Activated T-helper 17 cell treated with anti-CD3 and anti-CD28 coated beads, Interleukin-2, amount 50 U/mL, for 72 hours (primary cell): ENCODE measurements around the gene ITGB1BP1. TPM values are rescaled to one million over a fixed set of nuclear protein-coding genes. Genes with fewer than 3 reads are reported as not detected.
A peak's percentile ranks its signal among the peaks of the same experiment; 100 is the strongest.

ENCODE experiments used
- ATAC-seq: fragments of 150-1000 bp; cut with Tn5 transposase; replicated peaks from 2 replicates; pipeline ENCODE4 v1.10.0; 2021; ENCODE audit warnings: mild to moderate bottlenecking, moderate library complexity
- H3K27ac Mint-ChIP-seq: one replicate; pipeline ENCODE4 v1.8.0; 2022; ENCODE audit warnings: mixed read lengths
- H3K27me3 Mint-ChIP-seq: one replicate; pipeline ENCODE4 v1.8.0; 2022; ENCODE audit warnings: mixed read lengths
- H3K36me3 Mint-ChIP-seq: one replicate; pipeline ENCODE4 v1.8.0; 2022; ENCODE audit warnings: low read depth, mild to moderate bottlenecking, mixed read lengths
- H3K4me1 Mint-ChIP-seq: one replicate; pipeline ENCODE4 v1.8.0; 2022; ENCODE audit warnings: mixed read lengths
- H3K4me3 Mint-ChIP-seq: one replicate; pipeline ENCODE4 v1.8.0; 2022; ENCODE audit warnings: mild to moderate bottlenecking, mixed read lengths
- H3K9me3 Mint-ChIP-seq: one replicate; pipeline ENCODE4 v1.8.0; 2022; ENCODE audit warnings: mixed read lengths
- total RNA-seq, 2 donors: library from RNA; stranded (reverse); gene quantifications; one replicate each; pipeline ENCODE4 v1.2.3, GENCODE V29; 2022

Gene ITGB1BP1
- total RNA-seq, 2 donors from 2014 or later: 109 to 310 TPM

DNA sequence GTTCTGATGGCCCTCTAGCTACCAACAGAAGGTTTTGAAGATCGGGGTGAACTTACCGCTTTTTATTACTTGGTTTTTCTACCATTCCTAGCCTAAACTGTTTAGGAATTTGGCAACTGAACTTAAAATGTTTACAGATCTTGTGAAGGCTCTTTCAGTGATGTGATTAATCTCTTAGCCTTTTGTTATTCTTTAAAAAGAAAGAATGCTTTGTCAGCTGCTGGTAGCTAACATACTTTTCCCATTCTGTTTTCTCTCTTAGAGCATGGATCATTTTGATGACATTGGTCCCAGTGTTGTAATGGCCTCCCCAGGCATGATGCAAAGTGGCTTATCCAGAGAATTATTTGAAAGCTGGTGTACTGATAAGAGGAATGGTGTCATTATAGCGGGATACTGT lies 18.2 kb upstream of the ITGB1BP1 start:
- H3K27me3 Mint-ChIP-seq: no peaks in the 10 kb centered on the region
- no peaks in the 10 kb centered on the region for H3K9me3 Mint-ChIP-seq
- H3K4me3 Mint-ChIP-seq: no peak overlapping the region
- H3K27ac Mint-ChIP-seq: no peak overlapping the region
- no peak for ATAC-seq
- peaks cover 87% of the 10 kb centered on the region for H3K36me3 Mint-ChIP-seq
- H3K4me1 Mint-ChIP-seq: peaks cover 10% of the 10 kb centered on the region

DNA sequence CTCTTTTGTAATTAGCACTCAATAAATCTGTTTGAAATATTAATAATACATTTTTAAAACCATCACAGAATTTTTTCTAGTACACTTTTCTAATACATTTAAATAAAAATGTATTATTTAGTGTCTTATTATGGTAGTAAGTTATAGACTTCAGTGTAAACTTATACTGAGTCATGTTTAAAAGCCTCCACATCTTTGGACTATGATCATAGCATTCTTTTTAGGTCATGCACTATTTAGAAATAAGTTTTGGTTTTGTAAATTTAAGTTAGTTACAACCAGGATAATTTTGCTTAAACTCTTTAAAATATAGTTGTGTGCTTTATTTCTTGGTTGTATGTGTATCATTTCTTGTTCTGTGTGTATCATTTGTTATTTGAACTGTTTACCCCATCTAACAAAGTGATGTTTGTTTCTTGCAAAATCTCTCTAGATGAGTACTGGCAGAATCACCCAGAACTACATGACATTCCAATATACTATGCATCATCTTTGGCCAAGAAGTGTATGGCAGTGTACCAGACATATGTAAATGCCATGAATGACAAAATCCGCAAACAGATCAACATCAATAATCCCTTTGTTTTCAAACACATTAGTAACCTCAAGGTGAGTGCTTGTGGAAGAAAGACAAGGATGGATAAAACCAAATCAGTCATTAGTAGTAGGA lies 16.9 kb upstream of the ITGB1BP1 start:
- no peak overlapping the region for H3K27ac Mint-ChIP-seq
- H3K4me3 Mint-ChIP-seq: no peak overlapping the region
- no peaks in the 10 kb centered on the region for H3K27me3 Mint-ChIP-seq
- H3K36me3 Mint-ChIP-seq: peaks cover 88% of the 10 kb centered on the region
- peaks cover 5% of the 10 kb centered on the region for H3K4me1 Mint-ChIP-seq
- ATAC-seq: no peak
- no peaks in the 10 kb centered on the region for H3K9me3 Mint-ChIP-seq

DNA sequence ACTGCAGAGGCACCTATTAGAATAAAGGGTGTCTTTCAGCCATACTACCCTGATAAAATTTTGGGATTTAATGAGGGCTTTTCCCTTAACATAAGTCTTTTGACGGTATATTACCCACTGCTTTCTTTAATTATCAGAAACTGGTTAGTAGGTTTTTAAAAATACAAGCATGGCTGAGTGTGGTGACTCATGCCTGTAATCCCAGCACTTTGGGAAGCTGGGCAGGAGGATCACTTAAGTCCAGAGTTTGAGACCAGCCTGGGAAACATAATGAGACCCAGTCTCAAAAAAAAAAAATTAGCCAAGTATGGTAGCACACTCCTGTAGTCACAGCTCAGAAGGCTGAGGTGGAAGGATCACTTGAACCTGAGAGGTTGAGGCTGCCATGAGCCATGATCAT lies 16.2 kb upstream of the ITGB1BP1 start:
- Mint-ChIP-seq H3K27me3 (no peaks in the 10 kb centered on the region), H3K9me3 (no peaks in the 10 kb centered on the region), H3K27ac (no peak overlapping the region), H3K4me1 (no peaks in the 10 kb centered on the region), H3K4me3 (no peak overlapping the region), H3K36me3 (peaks cover 88% of the 10 kb centered on the region)
- ATAC-seq: no peak

DNA sequence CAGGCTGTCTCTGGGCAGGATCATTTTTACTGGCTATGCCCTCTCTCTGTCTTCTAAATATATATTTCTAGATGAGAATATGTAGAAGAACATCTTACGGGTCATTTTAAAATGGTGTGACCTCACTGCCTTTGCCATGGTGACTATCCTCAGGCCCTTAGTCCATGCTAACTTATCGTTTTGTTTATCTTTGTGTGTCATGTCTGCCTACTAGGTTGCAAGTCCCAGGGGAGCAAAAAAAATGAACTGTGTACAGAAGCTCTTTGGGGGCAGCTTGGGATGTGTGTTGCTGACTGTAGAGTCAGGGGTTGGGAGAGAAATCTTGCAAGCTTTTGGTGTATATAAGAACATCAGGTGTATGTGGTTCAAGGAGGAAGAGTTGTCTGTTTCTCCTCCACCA lies 11.2 kb upstream of the ITGB1BP1 start:
- H3K4me3 Mint-ChIP-seq: no peak overlapping the region
- H3K27me3 Mint-ChIP-seq: no peaks in the 10 kb centered on the region
- H3K36me3 Mint-ChIP-seq: peaks cover 94% of the 10 kb centered on the region
- H3K4me1 Mint-ChIP-seq: no peaks in the 10 kb centered on the region
- H3K27ac Mint-ChIP-seq: peak overlapping the region; percentile 12
- no peaks in the 10 kb centered on the region for H3K9me3 Mint-ChIP-seq
- ATAC-seq: no peak

DNA sequence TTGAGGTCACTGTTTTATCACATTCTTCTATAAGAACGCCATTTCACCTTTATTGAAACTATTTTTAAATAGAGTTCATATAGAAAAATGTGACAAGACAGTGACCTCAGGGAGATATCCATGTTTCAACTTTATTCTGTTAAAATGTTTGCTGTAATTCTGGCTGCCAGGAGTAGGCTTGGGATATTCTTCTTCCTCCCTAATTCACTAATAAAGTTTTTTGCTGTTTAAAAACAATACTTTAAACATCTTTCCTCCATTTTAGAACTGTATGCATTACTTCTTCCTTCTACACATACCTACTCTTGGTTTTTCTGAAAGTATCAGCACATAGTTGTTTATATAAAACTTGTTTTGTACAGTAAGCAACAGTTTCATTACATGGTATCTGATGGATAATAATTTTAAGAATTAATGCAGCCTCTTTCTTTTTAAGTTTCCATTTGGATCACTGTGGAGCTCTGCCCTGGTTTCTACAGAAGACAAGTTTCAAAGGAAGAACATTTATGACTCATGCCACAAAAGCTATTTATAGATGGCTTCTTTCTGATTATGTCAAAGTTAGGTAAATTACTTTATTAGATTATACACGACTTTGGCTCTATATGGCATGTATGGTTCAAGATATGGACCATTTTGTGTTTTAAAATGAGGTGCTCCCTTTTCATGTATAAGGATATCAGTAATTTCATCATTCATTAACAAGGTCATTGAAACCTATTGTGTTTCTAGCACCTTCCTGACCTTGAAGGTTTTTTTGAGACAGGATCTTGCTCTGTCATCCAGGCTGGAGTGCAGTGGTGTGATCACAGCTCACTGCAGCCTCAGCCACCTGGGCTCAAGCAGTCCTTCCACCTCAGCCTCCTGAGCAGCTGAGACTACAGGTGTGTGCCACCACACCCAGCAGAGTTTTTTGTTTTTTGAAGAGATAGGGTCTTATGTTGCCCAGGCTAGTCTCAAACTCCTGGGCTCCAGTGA lies 7.3 kb upstream of the ITGB1BP1 start:
- H3K4me1 Mint-ChIP-seq: no peaks in the 10 kb centered on the region
- peak overlapping the region; percentile 22 for H3K4me3 Mint-ChIP-seq
- no peaks in the 10 kb centered on the region for H3K27me3 Mint-ChIP-seq
- peak; percentile 76 for ATAC-seq
- no peaks in the 10 kb centered on the region for H3K9me3 Mint-ChIP-seq
- peak overlapping the region; percentile 69 for H3K27ac Mint-ChIP-seq
- H3K36me3 Mint-ChIP-seq: peaks cover 71% of the 10 kb centered on the region

DNA sequence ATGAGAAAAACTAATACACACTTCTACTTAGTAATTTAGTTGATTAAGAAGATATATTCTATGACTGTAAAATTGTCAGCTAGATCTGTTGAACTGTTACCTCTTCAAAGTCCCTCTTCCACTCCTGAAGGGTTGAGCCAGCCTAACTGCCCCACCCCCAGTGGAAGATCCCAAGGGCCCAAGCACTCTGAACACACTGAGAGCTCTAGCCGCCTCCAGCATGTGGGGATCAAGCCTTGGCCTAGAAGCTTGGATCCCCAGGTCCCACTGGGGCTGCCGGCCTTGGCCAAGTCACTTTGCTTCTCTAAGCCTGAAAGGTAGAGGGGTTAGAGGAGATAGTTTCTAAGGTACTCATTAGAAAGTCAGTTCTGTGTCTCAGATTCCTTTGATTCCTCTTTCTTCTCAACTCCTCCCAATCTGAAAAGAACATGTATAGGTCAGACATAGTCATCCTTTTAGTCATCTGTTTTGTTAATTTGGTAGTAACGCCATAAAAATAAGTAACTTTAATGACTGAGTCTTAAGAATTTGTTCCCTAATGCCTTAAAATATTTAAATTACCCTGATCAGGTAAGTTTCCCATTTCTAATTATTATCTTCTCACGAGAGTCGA lies 5.7 kb upstream of the ITGB1BP1 start:
- H3K4me3 Mint-ChIP-seq: no peak overlapping the region
- no peak for ATAC-seq
- H3K27ac Mint-ChIP-seq: no peak overlapping the region
- H3K27me3 Mint-ChIP-seq: no peaks in the 10 kb centered on the region
- no peaks in the 10 kb centered on the region for H3K4me1 Mint-ChIP-seq
- no peaks in the 10 kb centered on the region for H3K9me3 Mint-ChIP-seq
- H3K36me3 Mint-ChIP-seq: peaks cover 59% of the 10 kb centered on the region

DNA sequence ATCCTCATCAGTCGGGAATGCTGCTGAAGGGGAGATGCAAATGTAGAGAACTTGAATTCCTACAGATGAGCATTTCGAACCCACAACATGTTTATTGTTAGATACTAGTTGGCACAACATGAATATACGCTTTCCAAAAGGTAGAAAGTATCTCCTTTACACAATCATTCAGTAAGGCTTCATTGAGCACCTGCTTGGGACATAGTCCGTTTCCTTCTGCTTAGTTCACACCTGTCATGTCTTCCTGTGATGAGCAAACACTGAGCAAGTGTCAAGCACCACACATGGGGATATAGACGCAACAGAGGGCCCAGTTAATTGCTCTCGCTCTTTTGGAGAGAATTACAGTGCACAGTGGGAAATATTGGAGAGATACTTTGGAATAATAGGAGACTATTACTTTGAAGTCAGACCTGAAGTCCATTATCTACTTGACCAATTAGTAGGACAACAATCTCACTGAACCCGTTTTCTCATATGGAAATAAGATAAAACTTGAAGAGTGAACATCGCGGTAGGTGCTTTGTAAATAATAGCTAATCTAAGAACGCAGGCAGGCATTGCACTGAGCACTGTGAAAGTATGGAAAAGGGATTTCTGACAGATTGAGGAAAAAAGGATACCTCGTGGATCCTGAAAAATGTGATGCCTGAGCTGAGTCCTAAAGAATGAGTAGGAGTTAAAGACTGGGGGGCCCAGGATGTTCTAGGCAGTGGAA lies 1.3 kb upstream of the ITGB1BP1 start:
- no peak for ATAC-seq
- Mint-ChIP-seq H3K9me3 (no peaks in the 10 kb centered on the region), H3K4me1 (peaks cover 22% of the 10 kb centered on the region), H3K27me3 (no peaks in the 10 kb centered on the region), H3K36me3 (peaks cover 52% of the 10 kb centered on the region), H3K4me3 (no peak overlapping the region), H3K27ac (no peak overlapping the region)

DNA sequence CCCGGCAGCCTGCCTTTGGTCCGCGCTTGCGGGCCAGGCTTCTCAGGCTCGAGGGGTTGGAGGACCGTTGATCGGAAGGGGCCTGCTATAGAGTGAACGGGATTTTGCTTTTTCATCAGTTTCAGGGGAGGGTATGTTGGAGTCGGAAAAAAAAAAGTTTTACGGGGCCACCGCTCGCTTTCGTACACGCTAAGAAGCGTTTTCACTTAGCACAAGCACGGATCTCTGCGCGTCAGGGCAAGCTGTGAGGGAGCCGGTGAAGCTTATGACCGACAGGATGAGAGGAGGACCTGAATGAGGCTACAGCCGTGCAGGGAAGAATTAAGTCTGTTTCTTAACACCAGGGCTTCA lies 569 bp upstream of the ITGB1BP1 start:
- Mint-ChIP-seq H3K36me3 (peaks cover 51% of the 10 kb centered on the region), H3K4me3 (no peak overlapping the region), H3K9me3 (no peaks in the 10 kb centered on the region), H3K27ac (no peak overlapping the region), H3K27me3 (no peaks in the 10 kb centered on the region), H3K4me1 (peaks cover 24% of the 10 kb centered on the region)
- peak; percentile 18 for ATAC-seq

DNA sequence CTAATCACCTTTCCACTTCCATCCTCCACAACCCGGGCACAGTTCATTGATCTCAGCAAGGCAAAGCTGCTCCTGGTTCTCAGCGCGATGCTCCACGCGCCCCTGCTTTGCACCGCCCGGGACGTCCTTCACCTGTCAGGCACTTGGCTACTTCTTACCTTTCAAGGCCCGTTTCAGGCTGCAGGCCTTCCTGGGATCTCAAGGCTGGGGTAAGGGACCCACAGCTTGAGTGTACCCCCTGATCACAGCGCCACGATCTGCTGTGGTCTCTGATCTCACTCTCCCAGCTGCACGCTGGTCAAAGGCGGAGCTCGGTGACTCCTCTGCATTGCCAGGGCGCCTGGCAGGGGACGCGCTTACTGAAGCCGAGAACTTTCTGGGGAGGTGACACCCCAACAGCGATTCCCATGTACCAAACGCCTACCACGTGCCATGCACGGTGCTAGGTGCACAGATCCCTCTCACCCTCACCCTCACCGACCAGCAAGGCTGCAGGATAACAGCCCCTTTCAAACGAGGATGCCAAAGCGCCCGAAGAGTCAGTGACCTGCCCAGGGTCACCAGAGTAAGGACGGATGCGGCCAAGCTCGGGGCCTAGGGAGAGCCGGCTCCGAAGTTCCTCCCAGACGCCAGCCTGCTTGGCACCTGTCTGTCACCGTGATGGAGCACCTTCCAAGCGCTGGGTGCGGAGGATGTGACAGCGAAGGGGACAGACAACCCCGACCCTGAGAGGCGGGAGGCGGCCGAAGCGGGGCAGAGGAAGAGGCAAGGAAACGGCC lies 818 bp downstream of the ITGB1BP1 start:
- Mint-ChIP-seq H3K27ac (no peak overlapping the region), H3K4me3 (no peak overlapping the region), H3K9me3 (no peaks in the 10 kb centered on the region), H3K27me3 (no peaks in the 10 kb centered on the region), H3K4me1 (peaks cover 35% of the 10 kb centered on the region), H3K36me3 (peaks cover 58% of the 10 kb centered on the region)
- ATAC-seq: peak; percentile 49

DNA sequence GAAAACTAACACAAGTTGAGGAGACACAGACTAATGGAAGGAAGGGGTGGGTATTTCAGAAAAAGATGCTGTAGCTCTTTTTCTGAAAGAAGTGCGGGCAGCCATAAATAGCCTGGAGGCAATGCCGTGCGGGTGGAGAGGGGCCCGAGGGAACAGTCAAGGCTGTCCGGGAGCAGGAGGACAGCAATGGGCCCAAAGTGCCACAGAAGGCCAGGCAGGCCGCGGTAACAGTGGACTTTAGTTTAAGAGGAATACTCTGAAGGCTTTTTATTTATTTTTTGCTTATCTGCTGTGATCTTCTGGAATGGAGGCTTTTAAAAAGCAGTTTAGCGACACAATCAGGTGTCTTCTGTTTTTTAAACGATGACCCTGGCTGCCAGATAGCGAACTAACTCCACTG lies 2.8 kb downstream of the ITGB1BP1 start:
- peak overlapping the region; percentile 43 for H3K27ac Mint-ChIP-seq
- ATAC-seq: no peak
- peak overlapping the region; percentile 37 for H3K4me3 Mint-ChIP-seq
- H3K36me3 Mint-ChIP-seq: peaks cover 78% of the 10 kb centered on the region
- no peaks in the 10 kb centered on the region for H3K9me3 Mint-ChIP-seq
- peaks cover 44% of the 10 kb centered on the region for H3K4me1 Mint-ChIP-seq
- H3K27me3 Mint-ChIP-seq: no peaks in the 10 kb centered on the region

DNA sequence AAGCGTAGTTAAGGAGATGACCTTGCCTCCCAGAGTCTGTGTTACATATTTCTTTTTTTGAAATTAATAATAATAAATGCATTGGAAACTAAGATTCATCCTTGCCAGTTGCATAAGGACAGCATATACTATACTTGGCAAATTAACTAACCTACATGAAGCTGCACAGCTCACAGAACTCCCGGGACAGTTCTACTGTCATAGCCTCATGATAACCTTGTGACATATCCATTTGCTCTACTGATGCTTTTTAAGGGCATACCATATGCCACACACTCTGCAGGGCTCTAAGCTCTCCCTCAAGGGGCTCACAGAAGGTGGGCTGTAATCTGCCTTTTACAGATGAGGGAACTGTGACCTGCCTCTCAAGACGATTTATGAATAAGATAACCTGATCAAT lies 3.8 kb downstream of the ITGB1BP1 start:
- H3K4me3 Mint-ChIP-seq: peak overlapping the region; percentile 37
- no peaks in the 10 kb centered on the region for H3K9me3 Mint-ChIP-seq
- peaks cover 87% of the 10 kb centered on the region for H3K36me3 Mint-ChIP-seq
- ATAC-seq: no peak
- peak overlapping the region; percentile 43 for H3K27ac Mint-ChIP-seq
- no peaks in the 10 kb centered on the region for H3K27me3 Mint-ChIP-seq
- H3K4me1 Mint-ChIP-seq: peaks cover 44% of the 10 kb centered on the region

DNA sequence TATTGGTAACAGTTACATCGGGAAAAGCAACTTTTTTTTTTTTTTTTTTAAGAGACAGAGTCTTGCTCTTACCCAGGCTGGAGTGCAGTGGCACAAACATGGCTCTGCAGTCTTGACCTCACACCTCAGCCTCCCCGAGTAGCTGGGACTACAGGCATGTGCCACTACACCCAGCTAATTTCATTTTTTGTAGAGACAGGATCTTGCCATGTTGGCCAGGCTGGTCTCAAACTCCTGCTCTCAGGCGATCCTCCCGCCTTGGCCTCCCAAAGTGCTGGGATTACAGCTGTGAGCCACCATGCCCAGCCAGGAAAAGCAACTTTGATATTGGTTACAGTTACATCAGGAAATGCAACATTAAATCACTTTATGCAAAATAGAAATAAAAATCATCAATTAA lies 4.6 kb downstream of the ITGB1BP1 start:
- Mint-ChIP-seq H3K4me1 (peaks cover 48% of the 10 kb centered on the region), H3K36me3 (peaks cover 90% of the 10 kb centered on the region), H3K4me3 (peak overlapping the region; percentile 37), H3K27ac (peak overlapping the region; percentile 43), H3K27me3 (no peaks in the 10 kb centered on the region), H3K9me3 (no peaks in the 10 kb centered on the region)
- ATAC-seq: no peak

DNA sequence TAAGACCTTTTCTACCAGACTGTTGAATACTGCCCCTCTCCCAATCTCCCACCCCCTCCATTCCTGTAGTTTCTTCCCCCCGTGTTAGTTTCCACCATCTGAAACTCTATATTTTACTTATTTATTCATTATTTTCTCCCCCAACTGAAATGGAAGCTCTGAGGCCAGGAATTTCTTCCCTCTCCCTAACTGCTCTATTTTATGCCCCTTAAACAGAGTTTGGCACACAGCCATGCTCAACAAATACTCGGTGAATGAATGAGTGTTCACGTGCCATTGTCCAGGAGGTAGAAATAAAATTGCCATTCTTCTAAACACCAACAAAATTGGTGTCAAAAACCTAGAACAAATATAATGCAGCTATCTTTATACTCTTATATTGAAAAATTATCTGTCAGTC lies 5.6 kb downstream of the ITGB1BP1 start:
- no peaks in the 10 kb centered on the region for H3K27me3 Mint-ChIP-seq
- H3K27ac Mint-ChIP-seq: peak overlapping the region; percentile 0
- H3K36me3 Mint-ChIP-seq: peaks cover 94% of the 10 kb centered on the region
- ATAC-seq: no peak
- H3K4me1 Mint-ChIP-seq: peaks cover 48% of the 10 kb centered on the region
- no peak overlapping the region for H3K4me3 Mint-ChIP-seq
- no peaks in the 10 kb centered on the region for H3K9me3 Mint-ChIP-seq

DNA sequence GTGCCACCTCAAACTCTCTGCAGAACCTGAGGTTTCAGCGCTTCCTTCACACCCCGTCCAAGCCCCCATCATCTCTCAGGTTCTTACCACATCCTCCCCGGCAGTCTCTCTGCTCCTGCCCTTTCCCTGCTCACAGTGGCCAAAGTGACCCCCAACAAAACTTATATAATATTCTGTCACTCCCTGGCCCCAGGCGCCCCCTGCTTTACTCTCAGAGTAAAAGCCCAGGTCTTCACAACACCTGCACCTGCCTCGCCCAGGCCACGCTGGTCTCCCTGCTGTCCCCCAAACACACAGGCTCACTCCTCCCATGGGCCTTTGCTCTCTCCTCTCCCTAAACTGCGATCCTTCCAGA lies 6.4 kb downstream of the ITGB1BP1 start:
- Mint-ChIP-seq H3K9me3 (no peaks in the 10 kb centered on the region), H3K4me3 (no peak overlapping the region), H3K4me1 (peaks cover 42% of the 10 kb centered on the region), H3K27me3 (no peaks in the 10 kb centered on the region), H3K36me3 (peaks cover 94% of the 10 kb centered on the region), H3K27ac (peak overlapping the region; percentile 0)
- ATAC-seq: no peak
